BE2C (cell line): ENCODE results near the gene S1PR1.
A peak's percentile ranks its signal among the peaks of the same experiment; 100 is the strongest.

Experiments
- DNase-seq: peaks from one replicate; pipeline ENCODE4 v3.0.0-alpha.2; 2020
- H3K27me3 ChIP-seq: fragments of 250-450 bp; sonication (Bioruptor Pico); 2 replicates; pipeline ENCODE4 v1.5.1; 2020; ENCODE audit warnings: mild to moderate bottlenecking
- H3K36me3 ChIP-seq: fragments of 250-450 bp; sonication (Bioruptor Pico); 2 replicates; pipeline ENCODE4 v1.5.1; 2020; ENCODE audit warnings: mild to moderate bottlenecking
- H3K4me1 ChIP-seq: fragments of 250-450 bp; sonication (Bioruptor Pico); 2 replicates; pipeline ENCODE4 v1.5.1; 2020
- H3K4me3 ChIP-seq: 2 replicates; pipeline ENCODE4 v1.5.1; 2011; ENCODE audit warnings: low read depth, low read length
- H3K9me3 ChIP-seq: fragments of 250-450 bp; sonication (Bioruptor Pico); 2 replicates; pipeline ENCODE4 v1.5.1; 2020
- CTCF ChIP-seq: IDR thresholded peaks from 2 replicates; pipeline ENCODE4 v1.5.1; 2012; ENCODE audit warnings: mild to moderate bottlenecking, low read depth, low read length

S1PR1 gene

GRCh38 chr1:101250222-101250621 lies 13.4 kb downstream of the S1PR1 start:
- Histone ChIP-seq H3K4me1 (no peaks in the 10 kb centered on the region; the same call in 1 of the 2 replicates), H3K4me3 (no peak overlapping the region), H3K9me3 (no peaks in the 10 kb centered on the region), H3K27me3 (no peaks in the 10 kb centered on the region), H3K36me3 (no peaks in the 10 kb centered on the region)
- no peak for TF ChIP-seq CTCF
- DNase-seq, result no peak

GRCh38 chr1:101250656-101251272 lies 13.9 kb downstream of the S1PR1 start:
- no peaks in the 10 kb centered on the region for H3K27me3 ChIP-seq
- H3K9me3 ChIP-seq, result no peaks in the 10 kb centered on the region
- DNase-seq, result no peak
- TF ChIP-seq CTCF, result no peak
- no peaks in the 10 kb centered on the region; the same call in 1 of the 2 replicates for H3K4me1 ChIP-seq
- H3K4me3 ChIP-seq, result no peak overlapping the region
- H3K36me3 ChIP-seq, result no peaks in the 10 kb centered on the region

GRCh38 chr1:101251504-101251903 lies 14.7 kb downstream of the S1PR1 start:
- Histone ChIP-seq H3K9me3 (no peaks in the 10 kb centered on the region), H3K36me3 (no peaks in the 10 kb centered on the region), H3K4me3 (no peak overlapping the region), H3K4me1 (no peaks in the 10 kb centered on the region; the same call in 1 of the 2 replicates), H3K27me3 (no peaks in the 10 kb centered on the region)
- no peak for DNase-seq
- no peak for TF ChIP-seq CTCF

GRCh38 chr1:101253976-101254674 lies 17.3 kb downstream of the S1PR1 start:
- no peak for DNase-seq
- TF ChIP-seq CTCF, result no peak
- no peaks in the 10 kb centered on the region for H3K9me3 ChIP-seq
- H3K36me3 ChIP-seq, result no peaks in the 10 kb centered on the region
- peak overlapping the region; percentile 6; the same call in 1 of the 2 replicates for H3K4me3 ChIP-seq
- H3K4me1 ChIP-seq, result peaks cover 4% of the 10 kb centered on the region
- no peaks in the 10 kb centered on the region for H3K27me3 ChIP-seq

GRCh38 chr1:101257500-101258325 lies 20.9 kb downstream of the S1PR1 start:
- peak; percentile 64 for DNase-seq
- Histone ChIP-seq H3K36me3 (no peaks in the 10 kb centered on the region), H3K27me3 (no peaks in the 10 kb centered on the region), H3K4me1 (peaks cover 5% of the 10 kb centered on the region), H3K4me3 (no peak overlapping the region), H3K9me3 (no peaks in the 10 kb centered on the region)
- no peak for TF ChIP-seq CTCF
